HepG2 (cell line): ENCODE data around the gene ADAMTS14. TPM values are rescaled to one million over a fixed set of nuclear protein-coding genes. Genes with fewer than 3 reads are reported as not detected.

Experiments used
- ATAC-seq: fragments of 200-7000 bp; cut with Tn5 transposase; 3 replicates; pipeline ENCODE4 v1.9.1; 2020; ENCODE audit warnings: mild to moderate bottlenecking, moderate library complexity
- BruUV-seq: library from RNA; stranded (reverse); fragments of 400-500 nt; replicated peaks from 2 replicates; lab custom pipeline; 2021; lab: Mats Ljungman, UMichigan
- CTCF ChIA-PET: fragments of 300-600 bp; formaldehyde crosslinking; extraction: SDS; loops from one replicate; lab custom pipeline; 2021; ENCODE audit warnings: low total read pairs, inconsistent platforms, low intra/inter-chr PET ratio; lab: Yijun Ruan, JAX
- POLR2A ChIA-PET: fragments of 350-600 bp; sonication (Branson Sonifier 250); formaldehyde crosslinking; loops from one replicate; lab custom pipeline; 2020; ENCODE audit warnings: antibody characterized with exemption, inconsistent platforms; lab: Yijun Ruan, JAX
- DNase-seq: peaks from one replicate; pipeline ENCODE4 v3.0.0-alpha.2; 2015; ENCODE audit warnings: low spot score
- FAIRE-seq: peaks from 3 replicates; lab custom pipeline; 2011; peaks lifted over from hg19 to GRCh38; lab: Jason Lieb, UNC
- H2AFZ ChIP-seq: one replicate; pipeline ENCODE4 v1.6.1; 2011; ENCODE audit warnings: low read length, inconsistent platforms
- H3K27ac ChIP-seq: fragments of 300-600 bp; 3 replicates; pipeline ENCODE4 v1.8.0; 2011; ENCODE audit warnings: mixed run types, mild to moderate bottlenecking, mixed read lengths, low read length, inconsistent platforms; ENCODE audit not compliant: insufficient read depth; ENCODE audit errors: extremely low read length
- H3K27me3 ChIP-seq, 2 experiments: fragments of 200-600 bp in 1 of 2; 2 replicates in 1 of 2; 3 replicates in 1 of 2; pipeline versions ENCODE4 v1.6.0 to v1.8.0; 2011; ENCODE audit warnings: low read length in 2 of 2, mild to moderate bottlenecking in 2 of 2, moderate library complexity in 2 of 2, inconsistent platforms in 1 of 2; ENCODE audit not compliant: insufficient read depth in 2 of 2, control insufficient read depth in 1 of 2
- H3K36me3 ChIP-seq, 2 experiments: fragments of 200-600 bp in 1 of 2; replicated peaks in 1 of 2; 2 replicates in 1 of 2; 3 replicates in 1 of 2; pipeline versions ENCODE4 v1.5.1 to v1.8.0; 2011; ENCODE audit warnings: low read length in 2 of 2, inconsistent platforms in 1 of 2; ENCODE audit not compliant: insufficient read depth in 2 of 2, control insufficient read depth in 1 of 2
- H3K4me1 ChIP-seq: 2 replicates; pipeline ENCODE4 v1.5.1; 2012; ENCODE audit warnings: low read length, inconsistent platforms; ENCODE audit not compliant: insufficient read depth
- H3K4me2 ChIP-seq: 2 replicates; pipeline ENCODE4 v1.6.0; 2011; ENCODE audit warnings: low read depth, low read length, inconsistent platforms
- H3K4me3 ChIP-seq, 3 experiments: fragments of 200-600 bp in 1 of 3; sonication (generic), shearing (Covaris generic) in 1 of 3; replicated peaks in 1 of 3; 2 replicates each; pipeline ENCODE4 v1.5.1; 2011 to 2016; ENCODE audit warnings: low read length in 3 of 3, inconsistent platforms in 2 of 3, low read depth in 2 of 3, mild to moderate bottlenecking in 2 of 3, control low read depth in 1 of 3, mixed read lengths in 1 of 3; ENCODE audit not compliant: insufficient read depth in 1 of 3
- H3K79me2 ChIP-seq: one replicate; pipeline ENCODE4 v1.6.1; 2011; ENCODE audit warnings: low read length, inconsistent platforms; ENCODE audit not compliant: insufficient read depth
- H3K9ac ChIP-seq: 2 replicates; pipeline ENCODE4 v1.6.0; 2011; ENCODE audit warnings: mild to moderate bottlenecking, low read depth, low read length, inconsistent platforms; ENCODE audit not compliant: insufficient read depth
- H3K9me3 ChIP-seq: 2 replicates; pipeline ENCODE4 v1.5.1; 2012; ENCODE audit warnings: mild to moderate bottlenecking, low read length
- H4K20me1 ChIP-seq: 2 replicates; pipeline ENCODE4 v1.6.0; 2011; ENCODE audit warnings: inconsistent platforms, mild to moderate bottlenecking, low read length, moderate library complexity; ENCODE audit not compliant: insufficient read depth
- BHLHE40 ChIP-seq: IDR thresholded peaks from 2 replicates; pipeline ENCODE4 v1.6.1; 2011; ENCODE audit warnings: low read length, improper control_type of control experiment
- CENPX ChIP-seq: sonication (generic); formaldehyde crosslinking; IDR thresholded peaks from 2 replicates; pipeline ENCODE4 v1.9.0; 2021; ENCODE audit warnings: mild to moderate bottlenecking, missing genetic modification reagents, moderate library complexity
- ELF4 ChIP-seq: sonication (generic); formaldehyde crosslinking; IDR thresholded peaks from 2 replicates; pipeline ENCODE4 v1.5.0; 2020; ENCODE audit warnings: missing genetic modification reagents, mild to moderate bottlenecking, moderate library complexity, borderline replicate concordance
- HNF4A ChIP-seq: sonication (generic); formaldehyde crosslinking; IDR thresholded peaks from 2 replicates; pipeline ENCODE4 v1.4.0; 2020; ENCODE audit warnings: missing genetic modification reagents
- IKZF1 ChIP-seq: fragments of 450-650 bp; IDR thresholded peaks from 2 replicates; pipeline ENCODE4 v1.7.1; 2016
- KDM6A ChIP-seq: IDR thresholded peaks from 2 replicates; pipeline ENCODE4 v1.6.1; 2016; ENCODE audit warnings: low read depth
- RARA ChIP-seq: IDR thresholded peaks from 2 replicates; pipeline ENCODE4 v1.6.1; 2016; ENCODE audit warnings: missing genetic modification reagents, missing compliant biosample characterization
- THRA ChIP-seq: sonication (generic); formaldehyde crosslinking; IDR thresholded peaks from 2 replicates; pipeline ENCODE4 v1.4.0; 2020; ENCODE audit warnings: missing genetic modification reagents, borderline replicate concordance
- ZNF30 ChIP-seq: sonication (generic); formaldehyde crosslinking; IDR thresholded peaks from 2 replicates; pipeline ENCODE4 v1.5.0; 2020; ENCODE audit warnings: mild to moderate bottlenecking, missing genetic modification reagents
- ZNF496 ChIP-seq: sonication (generic); formaldehyde crosslinking; IDR thresholded peaks from 2 replicates; pipeline ENCODE4 v1.8.1; 2023; ENCODE audit warnings: mild to moderate bottlenecking, moderate library complexity, missing genetic modification reagents; ENCODE audit not compliant: insufficient replicate concordance
- WGBS: methylation state at CpG from one replicate; pipeline ENCODE4 v1.1.6; 2017; ENCODE audit warnings: low lambda C conversion rate; 5-methylcytosine and 5-hydroxymethylcytosine counted together
- in situ Hi-C: cut with HindIII; loops from 2 replicates; pipeline ENCODE4 v1.10.0; 2017; ENCODE audit warnings: low pct_unique_long_range_greater_than_20kb; ENCODE audit not compliant: extremely low pct_ligation_motif_present
- intact Hi-C: fragments of 100-400 bp; cut with micrococcal nuclease; formaldehyde crosslinking; loops from one replicate; pipeline ENCODE4 v1.10.0; 2022; ENCODE audit not compliant: unreplicated experiment
- polyA plus RNA-seq, 8 experiments: library from polyadenylated mRNA; depleted of rRNA in 3 of 8; stranded (reverse) in 7 of 8; unstranded in 1 of 8; fragments of >200 nt; fragmentation: Illumina TruSeq in 4 of 8; extraction: Trizol in 4 of 8; gene quantifications; 2 replicates each; pipeline versions ENCODE4 v1.2.1 to v1.2.3, GENCODE V29; 2011 to 2016; ENCODE audit warnings: low read depth in 4 of 8, missing spikeins in 1 of 8, mixed read lengths in 1 of 8; ENCODE audit not compliant: insufficient read depth in 1 of 8
- total RNA-seq, 5 experiments: library from RNA; depleted of rRNA; stranded (reverse); fragments of >200 nt; fragmentation: Illumina TruSeq; extraction: Trizol; gene quantifications; 2 replicates each; pipeline ENCODE4 v1.2.3, GENCODE V29; 2016; ENCODE audit warnings: low read depth in 1 of 5

The ADAMTS14 gene
- total and polyA plus RNA-seq, 2 of the 13 experiments (the other 11 are each of a cell fraction or from before 2014, with no cell fraction given), result 0.04 to 0.07 TPM

GRCh38 chr10:70677620-70678249 is 5.4 kb downstream of the ADAMTS14 start:
- POLR2A ChIA-PET, result no interaction called here
- Histone ChIP-seq H3K9ac (no peak overlapping the region), H3K27me3 (peaks cover 0 to 9% of the 10 kb centered on the region in 2 experiments; a peak in 3 of 5 replicates), H3K27ac (no peak overlapping the region), H4K20me1 (no peaks in the 10 kb centered on the region), H3K36me3 (no peaks in the 10 kb centered on the region), H3K4me1 (peaks cover 11% of the 10 kb centered on the region), H2AFZ (no peak overlapping the region), H3K79me2 (no peaks in the 10 kb centered on the region), H3K4me2 (0 out of 2 replicates have a peak overlapping the region, but pooled peaks have one; percentile 0), H3K9me3 (no peaks in the 10 kb centered on the region), H3K4me3 (no peak overlapping the region)
- WGBS, result 39% methylated on average over 3 of the region's 9 CpGs
- TF ChIP-seq BHLHE40, result 0 out of 2 replicates have a peak, but pooled peaks have one; percentile 18
- TF ChIP-seq KDM6A, result no peak
- no peak for TF ChIP-seq ZNF496 (CRISPR knock-in tag)
- TF ChIP-seq HNF4A (CRISPR knock-in tag), result peak; percentile 53
- no peak for TF ChIP-seq IKZF1
- TF ChIP-seq THRA (CRISPR knock-in tag), result peak; percentile 14; the same call in 1 of the 2 replicates
- TF ChIP-seq RARA (CRISPR knock-in tag), result peak; percentile 10; the same call in 1 of the 2 replicates
- no peak for TF ChIP-seq ZNF30
- TF ChIP-seq CENPX (CRISPR knock-in tag), result no peak
- no peak for TF ChIP-seq ELF4
- FAIRE-seq, result no peak
- intact Hi-C loops (loop anchor here (10.0 kb wide), 1 partner anchor 123 kb away; no protein-coding TSS in a partner anchor), in situ Hi-C loops (no loop called here)
- no TSS peak for BruUV-seq
- peak; percentile 45 for ATAC-seq
- CTCF ChIA-PET, result no interaction called here
- no peak for DNase-seq
